Type B pancreatic cell (in vitro differentiated cells): ENCODE data around the gene MAP3K14. TPM values are rescaled to one million over a fixed set of nuclear protein-coding genes. Genes with fewer than 3 reads are reported as not detected.
A peak's percentile ranks its signal among the peaks of the same experiment; 100 is the strongest.

Source experiments
- DNase-seq: peaks from one replicate; pipeline ENCODE4 v3.0.0; 2021; ENCODE audit warnings: mixed read lengths; ENCODE audit not compliant: unreplicated experiment; ENCODE audit errors: extremely low spot score
- H3K27ac Mint-ChIP-seq: 2 replicates; pipeline ENCODE4 v1.8.0; 2021; ENCODE audit warnings: mild to moderate bottlenecking, mixed read lengths
- H3K27me3 Mint-ChIP-seq: 2 replicates; pipeline ENCODE4 v1.8.0; 2021; ENCODE audit warnings: mixed read lengths
- H3K36me3 Mint-ChIP-seq: 2 replicates; pipeline ENCODE4 v1.8.0; 2021; ENCODE audit warnings: mixed read lengths
- H3K4me1 Mint-ChIP-seq: one replicate; pipeline ENCODE4 v1.8.0; 2021; ENCODE audit warnings: mixed read lengths; ENCODE audit not compliant: unreplicated experiment
- H3K4me3 Mint-ChIP-seq: 2 replicates; pipeline ENCODE4 v1.8.0; 2021; ENCODE audit warnings: mild to moderate bottlenecking, mixed read lengths
- H3K9me3 Mint-ChIP-seq: 2 replicates; pipeline ENCODE4 v1.8.0; 2021; ENCODE audit warnings: mixed read lengths
- CTCF ChIP-seq: fragments of 200-600 bp; sonication (generic); conservative IDR thresholded peaks from 2 replicates; pipeline ENCODE4 v1.5.0; 2021; ENCODE audit warnings: antibody characterized with exemption, mild to moderate bottlenecking
- total RNA-seq: library from RNA; stranded (reverse); gene quantifications from 2 replicates; pipeline ENCODE4 v1.2.1, GENCODE V29; 2021; ENCODE audit warnings: low replicate concordance

Gene MAP3K14
- total RNA-seq, 1 donor from 2014 or later, result 10.4 TPM

- H3K9me3 Mint-ChIP-seq, result no peaks in the 10 kb centered on the region
- no peak for TF ChIP-seq CTCF
- no peak for DNase-seq
- H3K36me3 Mint-ChIP-seq, result no peaks in the 10 kb centered on the region
- no peak overlapping the region for H3K4me3 Mint-ChIP-seq
- H3K27me3 Mint-ChIP-seq, result peaks cover 5% of the 10 kb centered on the region
- peaks cover 13% of the 10 kb centered on the region for H3K4me1 Mint-ChIP-seq
- H3K27ac Mint-ChIP-seq, result no peak overlapping the region
Observed at GRCh38 chr17:45361451-45361850, 44.6 kb upstream of the MAP3K14 start.

- Mint-ChIP-seq H3K27ac (no peak overlapping the region), H3K4me3 (no peak overlapping the region), H3K4me1 (peaks cover 6% of the 10 kb centered on the region), H3K9me3 (no peaks in the 10 kb centered on the region), H3K27me3 (peaks cover 5% of the 10 kb centered on the region), H3K36me3 (no peaks in the 10 kb centered on the region)
- DNase-seq, result no peak
- TF ChIP-seq CTCF, result no peak
Observed at GRCh38 chr17:45357364-45357997, 40.7 kb upstream of the MAP3K14 start.

- Mint-ChIP-seq H3K27ac (peak overlapping the region; percentile 45), H3K36me3 (no peaks in the 10 kb centered on the region), H3K9me3 (peaks cover 14% of the 10 kb centered on the region), H3K4me3 (peak overlapping the region; percentile 2), H3K27me3 (peaks cover 4% of the 10 kb centered on the region), H3K4me1 (peaks cover 6% of the 10 kb centered on the region)
- no peak for DNase-seq
- no peak for TF ChIP-seq CTCF
Observed at GRCh38 chr17:45355087-45355486, 38.3 kb upstream of the MAP3K14 start.

DNA sequence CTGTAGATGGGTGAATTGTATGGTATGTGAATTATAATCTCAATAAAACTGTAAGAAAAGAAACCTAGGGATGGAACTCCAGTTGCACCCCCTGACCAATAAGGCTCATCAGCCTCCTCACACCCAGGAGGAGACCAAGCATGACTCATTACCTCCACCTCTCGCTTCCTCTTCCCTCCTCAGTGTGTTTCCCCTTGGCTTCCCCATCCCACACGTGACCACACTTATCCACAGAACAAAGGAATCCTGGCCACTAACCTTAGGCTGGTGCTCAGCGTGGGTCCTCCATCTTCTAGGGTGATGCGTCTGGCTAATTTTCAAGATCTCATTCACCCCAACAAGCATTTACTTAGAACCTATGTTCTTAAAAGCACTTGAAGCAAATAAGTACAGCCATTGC is 36.2 kb upstream of the MAP3K14 start:
- no peaks in the 10 kb centered on the region for H3K36me3 Mint-ChIP-seq
- peaks cover 6% of the 10 kb centered on the region for H3K4me1 Mint-ChIP-seq
- peaks cover 14% of the 10 kb centered on the region for H3K9me3 Mint-ChIP-seq
- H3K27ac Mint-ChIP-seq, result no peak overlapping the region
- DNase-seq, result no peak
- no peak for TF ChIP-seq CTCF
- H3K4me3 Mint-ChIP-seq, result no peak overlapping the region
- peaks cover 4% of the 10 kb centered on the region for H3K27me3 Mint-ChIP-seq

- no peak overlapping the region for H3K27ac Mint-ChIP-seq
- H3K4me1 Mint-ChIP-seq, result peaks cover 6% of the 10 kb centered on the region
- H3K9me3 Mint-ChIP-seq, result peaks cover 14% of the 10 kb centered on the region
- TF ChIP-seq CTCF, result no peak
- DNase-seq, result no peak
- H3K27me3 Mint-ChIP-seq, result peaks cover 4% of the 10 kb centered on the region
- no peak overlapping the region for H3K4me3 Mint-ChIP-seq
- H3K36me3 Mint-ChIP-seq, result no peaks in the 10 kb centered on the region
Observed at GRCh38 chr17:45351831-45352230, 35.0 kb upstream of the MAP3K14 start.

DNA sequence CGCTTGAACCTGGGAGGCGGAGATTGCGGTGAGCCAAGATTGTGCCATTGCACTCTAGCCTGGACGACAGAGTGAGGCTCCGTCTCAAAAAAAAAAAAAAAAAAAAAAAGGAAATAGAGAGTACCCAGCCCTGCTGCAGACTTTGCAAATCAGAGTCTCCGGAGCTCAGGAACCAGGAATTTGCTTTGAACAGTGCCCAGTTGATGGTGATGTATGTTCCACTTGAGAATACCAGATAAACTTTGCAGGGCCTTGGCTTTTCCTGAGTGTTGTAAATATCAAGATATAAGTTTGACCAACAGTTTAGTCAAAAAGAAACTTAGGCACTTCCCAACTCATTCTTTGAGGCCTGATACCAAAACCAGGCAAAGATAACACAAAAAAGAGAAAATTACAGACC is 30.6 kb upstream of the MAP3K14 start:
- no peak overlapping the region for H3K4me3 Mint-ChIP-seq
- H3K27me3 Mint-ChIP-seq, result peaks cover 4% of the 10 kb centered on the region
- no peak for TF ChIP-seq CTCF
- peaks cover 16% of the 10 kb centered on the region for H3K4me1 Mint-ChIP-seq
- H3K27ac Mint-ChIP-seq, result no peak overlapping the region
- no peaks in the 10 kb centered on the region for H3K36me3 Mint-ChIP-seq
- DNase-seq, result no peak
- peaks cover 14% of the 10 kb centered on the region for H3K9me3 Mint-ChIP-seq
